Common myeloid progenitor, CD34-positive (primary cell): ENCODE measurements around the gene ATG10. TPM values are rescaled to one million over a fixed set of nuclear protein-coding genes. Genes with fewer than 3 reads are reported as not detected.

Experiments used
- CTCF ChIA-PET: fragments of 350-600 bp; sonication (Branson Sonifier 250); formaldehyde crosslinking; loops from one replicate; lab custom pipeline; 2021; ENCODE audit warnings: antibody characterized with exemption; lab: Charles Lee
- POLR2A ChIA-PET: fragments of 350-600 bp; sonication (Branson Sonifier 250); formaldehyde crosslinking; loops from one replicate; lab custom pipeline; 2021; ENCODE audit warnings: antibody characterized with exemption; lab: Charles Lee
- DNase-seq, 3 donors: peaks; one replicate each; pipeline versions ENCODE4 v3.0.0 to v3.0.0-alpha.2; 2013
- H3K27ac ChIP-seq, 2 experiments: 1 replicate in 1 of 2; 2 replicates in 1 of 2; pipeline ENCODE4 v1.7.0; 2013; ENCODE audit warnings: inconsistent platforms in 2 of 2, low read length in 2 of 2, mild to moderate bottlenecking in 2 of 2, low read depth in 1 of 2, moderate library complexity in 1 of 2; ENCODE audit not compliant: severe bottlenecking in 2 of 2, insufficient read depth in 1 of 2, poor library complexity in 1 of 2
- H3K27me3 ChIP-seq, 5 experiments: replicated peaks in 2 of 5; 1 replicate in 3 of 5; 2 replicates in 2 of 5; pipeline versions ENCODE4 v1.6.1 to v1.7.0; 2013; ENCODE audit warnings: low read length in 4 of 5, mild to moderate bottlenecking in 2 of 5, moderate library complexity in 2 of 5, inconsistent platforms in 1 of 5; ENCODE audit not compliant: insufficient read depth in 5 of 5, control insufficient read depth in 4 of 5
- H3K36me3 ChIP-seq, 4 experiments: 1 replicate in 2 of 4; 2 replicates in 2 of 4; pipeline versions ENCODE4 v1.6.1 to v1.7.0; 2013; ENCODE audit warnings: low read length in 3 of 4, control low read depth in 1 of 4, mild to moderate bottlenecking in 1 of 4; ENCODE audit not compliant: control insufficient read depth in 4 of 4, insufficient read depth in 4 of 4
- H3K4me1 ChIP-seq, 4 experiments: 1 replicate in 3 of 4; 2 replicates in 1 of 4; pipeline versions ENCODE4 v1.6.1 to v1.7.1; 2013; ENCODE audit warnings: low read length in 3 of 4, mild to moderate bottlenecking in 3 of 4, control low read depth in 1 of 4, inconsistent platforms in 1 of 4, moderate library complexity in 1 of 4; ENCODE audit not compliant: control insufficient read depth in 4 of 4, insufficient read depth in 4 of 4; ENCODE audit errors: control extremely low read depth in 1 of 4
- H3K4me3 ChIP-seq, 7 experiments: 1 replicate in 4 of 7; 2 replicates in 3 of 7; pipeline versions ENCODE4 v1.5.1 to v1.7.0; 2013; ENCODE audit warnings: mild to moderate bottlenecking in 7 of 7, low read length in 6 of 7, moderate library complexity in 6 of 7, inconsistent platforms in 2 of 7, low read depth in 2 of 7, control low read depth in 1 of 7; ENCODE audit not compliant: insufficient read depth in 4 of 7, control insufficient read depth in 1 of 7; ENCODE audit errors: extremely low read depth in 1 of 7
- H3K9me3 ChIP-seq, 5 experiments: 1 replicate in 4 of 5; 2 replicates in 1 of 5; pipeline versions ENCODE4 v1.6.1 to v1.7.1; 2013; ENCODE audit warnings: low read length in 4 of 5, mild to moderate bottlenecking in 2 of 5, inconsistent platforms in 1 of 5, low read depth in 1 of 5, moderate library complexity in 1 of 5; ENCODE audit not compliant: control insufficient read depth in 4 of 5, insufficient read depth in 2 of 5; ENCODE audit errors: control extremely low read depth in 1 of 5
- WGBS: methylation state at CpG from one replicate; pipeline ENCODE4 v1.1.5; 2013; ENCODE audit not compliant: insufficient coverage; 5-methylcytosine and 5-hydroxymethylcytosine counted together
- polyA plus RNA-seq: library from polyadenylated mRNA; unstranded; fragments of 120-200 nt; gene quantifications from one replicate; pipeline ENCODE4 v1.2.1, GENCODE V29; 2013

ATG10 gene
- 13.7 TPM for polyA plus RNA-seq

GRCh38 chr5:81971712-81972491, at the start of gene ATG10:
TSS of gene ATG10 (plus strand) at chr5:81972023. CDS start at chr5:81987571, 15,548 bp downstream.
- Histone ChIP-seq H3K27ac (peak within 1 kb of the TSS; percentile 88 to 94), H3K36me3 (peaks cover 0 to 7% (median 4%) of the 10 kb centered on the region in 4 experiments), H3K27me3 (no peaks in the 10 kb centered on the region), H3K4me3 (peak within 1 kb of the TSS; percentile 81 to 98 (median 90)), H3K4me1 (peaks cover 0 to 13% (median 8%) of the 10 kb centered on the region in 4 experiments), H3K9me3 (no peaks in the 10 kb centered on the region)
- 0% methylated on average over 57 of the region's 77 CpGs for WGBS
- ChIA-PET CTCF (interaction anchor here (0.6 kb wide), 1 partner anchor 115 kb away, joined by 3 read pairs; no protein-coding TSS in a partner anchor), POLR2A (no interaction called here)
- DNase-seq = peak; percentile 94 to 98 (median 97)

- Histone ChIP-seq H3K9me3 (peaks cover 0 to 3% (median 0%) of the 10 kb centered on the region in 5 experiments), H3K27me3 (no peaks in the 10 kb centered on the region), H3K4me3 (no peak overlapping the region), H3K27ac (no peak overlapping the region), H3K4me1 (peaks cover 0 to 4% (median 0%) of the 10 kb centered on the region in 4 experiments), H3K36me3 (no peaks in the 10 kb centered on the region)
- ChIA-PET POLR2A (no interaction called here), CTCF (no interaction called here)
- 94% methylated on average over 3 of the region's 4 CpGs for WGBS
- no peak for DNase-seq
Measured at GRCh38 chr5:81922854-81923279, 49.0 kb upstream of the ATG10 start.

- H3K27ac ChIP-seq = no peak overlapping the region
- H3K4me1 ChIP-seq = peaks cover 0 to 4% (median 0%) of the 10 kb centered on the region in 4 experiments
- POLR2A ChIA-PET = interaction anchor here (0.6 kb wide), 1 partner anchor 702 kb away, joined by 3 read pairs; no protein-coding TSS in a partner anchor
- 100% methylated on average over 3 of the region's 4 CpGs for WGBS
- no peaks in the 10 kb centered on the region for H3K36me3 ChIP-seq
- peaks cover 0 to 4% (median 0%) of the 10 kb centered on the region in 5 experiments for H3K9me3 ChIP-seq
- CTCF ChIA-PET = no interaction called here
- no peak overlapping the region for H3K4me3 ChIP-seq
- DNase-seq = no peak
- H3K27me3 ChIP-seq = no peaks in the 10 kb centered on the region
Measured at GRCh38 chr5:81924442-81924841, 47.4 kb upstream of the ATG10 start.

- DNase-seq = no peak
- H3K4me1 ChIP-seq = peaks cover 0 to 4% (median 0%) of the 10 kb centered on the region in 4 experiments
- ChIA-PET CTCF (no interaction called here), POLR2A (interaction anchor here (0.6 kb wide), 1 partner anchor 703 kb away, joined by 3 read pairs; no protein-coding TSS in a partner anchor)
- no peak overlapping the region for H3K27ac ChIP-seq
- H3K36me3 ChIP-seq = no peaks in the 10 kb centered on the region
- H3K4me3 ChIP-seq = no peak overlapping the region
- no peaks in the 10 kb centered on the region for H3K27me3 ChIP-seq
- H3K9me3 ChIP-seq = peaks cover 0 to 4% (median 0%) of the 10 kb centered on the region in 5 experiments
- 99% methylated on average over 4 of the region's 4 CpGs for WGBS
Measured at GRCh38 chr5:81925009-81925408, 46.8 kb upstream of the ATG10 start.

- POLR2A ChIA-PET = no interaction called here
- WGBS = 97% methylated on average over 3 of the region's 7 CpGs
- no peak for DNase-seq
Measured at GRCh38 chr5:81925981-81926380, 45.8 kb upstream of the ATG10 start.

GRCh38 chr5:81936066-81936465, 35.8 kb upstream of the ATG10 start:
- Histone ChIP-seq H3K4me3 (no peak overlapping the region), H3K4me1 (no peaks in the 10 kb centered on the region), H3K36me3 (no peaks in the 10 kb centered on the region), H3K27me3 (no peaks in the 10 kb centered on the region), H3K9me3 (peaks cover 0 to 13% (median 2%) of the 10 kb centered on the region in 5 experiments), H3K27ac (no peak overlapping the region)
- DNase-seq = no peak
- ChIA-PET POLR2A (no interaction called here), CTCF (no interaction called here)
- no CpG with 5 or more reads among the region's 1 CpG for WGBS

More at GRCh38 chr5:81925981-81926380, 45.8 kb upstream of the ATG10 start:
- Histone ChIP-seq H3K4me1 (peaks cover 0 to 4% (median 0%) of the 10 kb centered on the region in 4 experiments), H3K27ac (no peak overlapping the region), H3K9me3 (peaks cover 0 to 4% (median 0%) of the 10 kb centered on the region in 5 experiments), H3K36me3 (no peaks in the 10 kb centered on the region), H3K4me3 (no peak overlapping the region), H3K27me3 (no peaks in the 10 kb centered on the region)
- CTCF ChIA-PET = no interaction called here

- H3K36me3 ChIP-seq = no peaks in the 10 kb centered on the region
- H3K4me1 ChIP-seq = no peaks in the 10 kb centered on the region
- no peak overlapping the region for H3K27ac ChIP-seq
- H3K9me3 ChIP-seq = peaks cover 0 to 17% (median 3%) of the 10 kb centered on the region in 5 experiments
- H3K4me3 ChIP-seq = no peak overlapping the region
- no peak for DNase-seq
- H3K27me3 ChIP-seq = no peaks in the 10 kb centered on the region
- ChIA-PET CTCF (no interaction called here), POLR2A (no interaction called here)
Measured at GRCh38 chr5:81936750-81937149, 35.1 kb upstream of the ATG10 start.
